ENCODE measurements around the gene SYNDIG1L.

Gene SYNDIG1L

DNA sequence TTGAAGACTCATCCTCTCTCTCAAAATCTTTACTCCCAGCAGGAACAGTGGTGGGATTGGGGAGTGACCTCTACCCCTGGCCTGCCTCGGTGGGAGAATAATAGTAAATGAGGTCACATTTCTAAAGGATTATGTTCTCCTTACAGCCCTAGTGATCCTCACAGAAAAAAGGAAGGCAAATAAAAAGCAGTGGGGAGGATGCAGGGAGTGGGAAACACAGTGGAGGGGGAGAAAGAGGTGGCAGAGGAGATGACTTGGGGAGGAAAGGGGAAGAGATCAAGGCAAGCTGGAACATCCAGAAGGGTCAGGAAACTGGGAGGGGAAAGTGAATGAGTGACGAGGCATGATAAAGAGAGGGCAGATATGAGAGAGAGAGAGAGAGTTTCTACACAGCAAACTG is 8.3 kb upstream of the SYNDIG1L start:
- no peaks in the 10 kb centered on the region for H3K79me2 ChIP-seq (ENCODE audit: control insufficient read depth, insufficient read depth, low read length, poor library complexity)
- H3K18ac ChIP-seq (ENCODE audit: low read length): no peak overlapping the region
- H4K8ac ChIP-seq (ENCODE audit: low read depth, low read length): no peak overlapping the region
- no CpG with 5 or more reads among the region's 2 CpGs for WGBS (ENCODE audit: extremely low coverage, insufficient coverage, insufficient read length)
- H3K23ac ChIP-seq (ENCODE audit: low read length): no peak overlapping the region
- no peak overlapping the region for H4K91ac ChIP-seq (ENCODE audit: low read depth, low read length)
- H3K36me3 ChIP-seq (ENCODE audit: control insufficient read depth in 1 of 2, insufficient read depth in 2 of 2, low read length in 2 of 2): no peaks in the 10 kb centered on the region
- H4K12ac ChIP-seq (ENCODE audit: low read depth, low read length): no peak overlapping the region
- H3K79me1 ChIP-seq (ENCODE audit: low read length): no peaks in the 10 kb centered on the region
- H3K9me3 ChIP-seq (ENCODE audit: insufficient read depth, low read depth, low read length): peaks cover 2% of the 10 kb centered on the region
- no peak overlapping the region for H3K4me3 ChIP-seq (ENCODE audit: low read depth, low read length)
- no peak overlapping the region for H3K14ac ChIP-seq (ENCODE audit: low read length)
- H2AK5ac ChIP-seq (ENCODE audit: low read length): no peak overlapping the region
- H2BK120ac ChIP-seq (ENCODE audit: insufficient read depth, low read length, poor library complexity): no peak overlapping the region
- H2AFZ ChIP-seq (ENCODE audit: insufficient read depth, low read length, poor library complexity): no peak overlapping the region
- no peak overlapping the region for H2BK5ac ChIP-seq (ENCODE audit: low read depth, low read length, poor library complexity)
- H2BK12ac ChIP-seq (ENCODE audit: low read length): no peak overlapping the region
- H3K9ac ChIP-seq (ENCODE audit: low read length): no peak overlapping the region
- no peak for DNase-seq
- no peaks in the 10 kb centered on the region for H3K27me3 ChIP-seq (ENCODE audit: insufficient read depth, low read length)
- no peak overlapping the region for H3K4ac ChIP-seq (ENCODE audit: low read depth, low read length)
- H3K4me1 ChIP-seq (ENCODE audit: control insufficient read depth in 1 of 2, insufficient read depth in 2 of 2, low read length in 2 of 2): peaks cover 0 to 2% of the 10 kb centered on the region in 2 experiments
- no peak overlapping the region for H3K4me2 ChIP-seq (ENCODE audit: low read length)
- H3K27ac ChIP-seq (ENCODE audit: low read depth, low read length): no peak overlapping the region

DNA sequence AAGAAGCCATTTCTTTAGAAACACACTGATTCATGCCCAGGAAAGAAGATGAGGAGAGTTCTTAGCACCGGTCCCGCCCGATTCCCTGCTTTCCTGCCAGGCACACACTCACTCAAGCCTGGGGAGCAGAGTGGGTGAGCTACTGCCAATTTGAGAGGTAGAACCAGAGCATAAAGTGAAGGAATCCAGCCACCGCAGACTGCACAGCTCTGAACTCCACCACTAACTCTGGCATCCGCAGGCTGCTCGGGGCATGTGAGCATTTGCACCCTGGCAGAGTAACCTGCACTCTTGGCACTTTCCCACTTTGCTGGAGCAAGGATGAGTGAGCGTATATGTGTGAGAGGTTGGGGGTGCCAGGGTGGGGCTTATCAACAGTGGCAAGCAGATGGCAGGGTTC is 4.0 kb upstream of the SYNDIG1L start:
- H3K79me1 ChIP-seq (ENCODE audit: low read length): no peaks in the 10 kb centered on the region
- no peak overlapping the region for H2BK5ac ChIP-seq (ENCODE audit: low read depth, low read length, poor library complexity)
- no peak for DNase-seq
- peaks cover 4% of the 10 kb centered on the region for H3K9me3 ChIP-seq (ENCODE audit: insufficient read depth, low read depth, low read length)
- no peak overlapping the region for H3K14ac ChIP-seq (ENCODE audit: low read length)
- H2BK12ac ChIP-seq (ENCODE audit: low read length): no peak overlapping the region
- H2AFZ ChIP-seq (ENCODE audit: insufficient read depth, low read length, poor library complexity): no peak overlapping the region
- H3K4me2 ChIP-seq (ENCODE audit: low read length): no peak overlapping the region
- no peak overlapping the region for H3K27ac ChIP-seq (ENCODE audit: low read depth, low read length)
- no peak overlapping the region for H2AK5ac ChIP-seq (ENCODE audit: low read length)
- no peak overlapping the region for H3K18ac ChIP-seq (ENCODE audit: low read length)
- no peaks in the 10 kb centered on the region for H3K79me2 ChIP-seq (ENCODE audit: control insufficient read depth, insufficient read depth, low read length, poor library complexity)
- no peak overlapping the region for H3K4me3 ChIP-seq (ENCODE audit: low read depth, low read length)
- no peak overlapping the region for H4K91ac ChIP-seq (ENCODE audit: low read depth, low read length)
- no peak overlapping the region for H3K9ac ChIP-seq (ENCODE audit: low read length)
- no peak overlapping the region for H3K4ac ChIP-seq (ENCODE audit: low read depth, low read length)
- H3K27me3 ChIP-seq (ENCODE audit: insufficient read depth, low read length): peaks cover 6% of the 10 kb centered on the region
- peaks cover 0 to 4% of the 10 kb centered on the region in 2 experiments for H3K4me1 ChIP-seq (ENCODE audit: control insufficient read depth in 1 of 2, insufficient read depth in 2 of 2, low read length in 2 of 2)
- H4K12ac ChIP-seq (ENCODE audit: low read depth, low read length): no peak overlapping the region
- no peak overlapping the region for H4K8ac ChIP-seq (ENCODE audit: low read depth, low read length)
- H3K23ac ChIP-seq (ENCODE audit: low read length): no peak overlapping the region
- WGBS (ENCODE audit: extremely low coverage, insufficient coverage, insufficient read length): no CpG with 5 or more reads among the region's 7 CpGs
- H2BK120ac ChIP-seq (ENCODE audit: insufficient read depth, low read length, poor library complexity): no peak overlapping the region
- H3K36me3 ChIP-seq (ENCODE audit: control insufficient read depth in 1 of 2, insufficient read depth in 2 of 2, low read length in 2 of 2): no peaks in the 10 kb centered on the region

DNA sequence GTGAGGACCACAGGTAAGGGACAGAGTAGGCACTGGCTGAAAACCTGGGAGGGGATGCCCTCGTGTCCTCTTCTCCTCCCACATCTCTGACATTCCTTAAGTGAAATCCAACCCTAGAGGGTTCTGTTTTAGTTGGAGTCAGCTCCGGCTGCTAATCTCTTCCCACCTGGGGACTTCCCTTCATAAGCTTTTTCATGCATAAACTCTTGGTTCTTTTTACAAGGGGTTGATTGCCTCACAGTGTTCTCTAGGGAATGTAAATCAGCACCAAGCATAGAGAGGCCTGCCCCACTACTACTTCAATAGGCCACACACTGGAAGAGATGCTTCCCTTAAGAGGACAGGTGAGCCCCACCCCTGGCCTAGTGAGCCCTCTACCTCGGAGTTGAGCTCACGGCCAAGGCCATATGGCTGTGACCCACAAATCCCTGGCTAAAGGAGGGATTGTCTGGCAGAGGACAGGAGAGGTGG is 3.2 kb upstream of the SYNDIG1L start:
- no CpG with 5 or more reads among the region's 4 CpGs for WGBS (ENCODE audit: extremely low coverage, insufficient coverage, insufficient read length)
- no peak overlapping the region for H4K91ac ChIP-seq (ENCODE audit: low read depth, low read length)

DNA sequence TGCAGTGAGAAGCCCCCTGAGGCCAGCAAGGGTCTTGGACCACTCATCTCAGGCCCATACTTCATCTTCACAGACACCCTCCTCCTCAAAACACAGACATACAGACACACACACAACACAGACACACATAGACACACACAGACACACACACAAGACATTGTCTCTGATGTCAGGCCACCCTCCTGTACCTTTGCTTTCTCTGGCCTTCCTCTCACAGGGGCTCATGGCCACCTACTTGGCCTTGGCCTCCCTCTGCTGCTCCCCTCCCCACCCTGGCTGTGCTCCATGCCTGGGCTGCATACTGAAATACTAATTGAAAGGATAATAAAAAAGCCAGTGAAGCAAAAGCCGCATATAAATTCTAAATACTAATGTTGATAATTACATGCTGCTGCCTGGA is 1.6 kb upstream of the SYNDIG1L start:
- no peak for DNase-seq
- H2BK120ac ChIP-seq (ENCODE audit: insufficient read depth, low read length, poor library complexity): no peak overlapping the region
- H3K27me3 ChIP-seq (ENCODE audit: insufficient read depth, low read length): peaks cover 12% of the 10 kb centered on the region
- H4K12ac ChIP-seq (ENCODE audit: low read depth, low read length): no peak overlapping the region
- no peak overlapping the region for H4K8ac ChIP-seq (ENCODE audit: low read depth, low read length)
- H3K9ac ChIP-seq (ENCODE audit: low read length): no peak overlapping the region
- no peak overlapping the region for H2BK12ac ChIP-seq (ENCODE audit: low read length)
- H3K36me3 ChIP-seq (ENCODE audit: control insufficient read depth in 1 of 2, insufficient read depth in 2 of 2, low read length in 2 of 2): no peaks in the 10 kb centered on the region
- no peaks in the 10 kb centered on the region for H3K79me2 ChIP-seq (ENCODE audit: control insufficient read depth, insufficient read depth, low read length, poor library complexity)
- no peak overlapping the region for H3K4me2 ChIP-seq (ENCODE audit: low read length)
- H3K4me1 ChIP-seq (ENCODE audit: control insufficient read depth in 1 of 2, insufficient read depth in 2 of 2, low read length in 2 of 2): peaks cover 0 to 4% of the 10 kb centered on the region in 2 experiments
- no CpG with 5 or more reads among the region's 1 CpG for WGBS (ENCODE audit: extremely low coverage, insufficient coverage, insufficient read length)
- H2AK5ac ChIP-seq (ENCODE audit: low read length): no peak overlapping the region
- H3K27ac ChIP-seq (ENCODE audit: low read depth, low read length): no peak overlapping the region
- no peak overlapping the region for H3K4ac ChIP-seq (ENCODE audit: low read depth, low read length)
- no peak overlapping the region for H3K4me3 ChIP-seq (ENCODE audit: low read depth, low read length)
- H3K14ac ChIP-seq (ENCODE audit: low read length): no peak overlapping the region
- H4K91ac ChIP-seq (ENCODE audit: low read depth, low read length): no peak overlapping the region
- H3K9me3 ChIP-seq (ENCODE audit: insufficient read depth, low read depth, low read length): peaks cover 4% of the 10 kb centered on the region
- H3K23ac ChIP-seq (ENCODE audit: low read length): no peak overlapping the region
- H2AFZ ChIP-seq (ENCODE audit: insufficient read depth, low read length, poor library complexity): no peak overlapping the region
- no peak overlapping the region for H3K18ac ChIP-seq (ENCODE audit: low read length)
- H2BK5ac ChIP-seq (ENCODE audit: low read depth, low read length, poor library complexity): no peak overlapping the region
- H3K79me1 ChIP-seq (ENCODE audit: low read length): no peaks in the 10 kb centered on the region

More for the DNA sequence above, 3.2 kb upstream of the SYNDIG1L start:
- no peak overlapping the region for H3K4me2 ChIP-seq (ENCODE audit: low read length)
- H3K4me1 ChIP-seq (ENCODE audit: control insufficient read depth in 1 of 2, insufficient read depth in 2 of 2, low read length in 2 of 2): peaks cover 0 to 4% of the 10 kb centered on the region in 2 experiments
- H2BK12ac ChIP-seq (ENCODE audit: low read length): no peak overlapping the region
- H3K9me3 ChIP-seq (ENCODE audit: insufficient read depth, low read depth, low read length): peaks cover 4% of the 10 kb centered on the region
- H2BK120ac ChIP-seq (ENCODE audit: insufficient read depth, low read length, poor library complexity): no peak overlapping the region
- H3K9ac ChIP-seq (ENCODE audit: low read length): no peak overlapping the region
- no peaks in the 10 kb centered on the region for H3K36me3 ChIP-seq (ENCODE audit: control insufficient read depth in 1 of 2, insufficient read depth in 2 of 2, low read length in 2 of 2)
- no peak overlapping the region for H4K8ac ChIP-seq (ENCODE audit: low read depth, low read length)
- no peaks in the 10 kb centered on the region for H3K79me2 ChIP-seq (ENCODE audit: control insufficient read depth, insufficient read depth, low read length, poor library complexity)
- H3K18ac ChIP-seq (ENCODE audit: low read length): no peak overlapping the region
- no peak for DNase-seq
- H3K4ac ChIP-seq (ENCODE audit: low read depth, low read length): no peak overlapping the region
- H3K4me3 ChIP-seq (ENCODE audit: low read depth, low read length): no peak overlapping the region
- no peak overlapping the region for H2BK5ac ChIP-seq (ENCODE audit: low read depth, low read length, poor library complexity)
- no peak overlapping the region for H2AK5ac ChIP-seq (ENCODE audit: low read length)
- no peak overlapping the region for H3K14ac ChIP-seq (ENCODE audit: low read length)
- no peak overlapping the region for H4K12ac ChIP-seq (ENCODE audit: low read depth, low read length)
- H3K27me3 ChIP-seq (ENCODE audit: insufficient read depth, low read length): peaks cover 9% of the 10 kb centered on the region
- no peak overlapping the region for H3K23ac ChIP-seq (ENCODE audit: low read length)
- no peak overlapping the region for H3K27ac ChIP-seq (ENCODE audit: low read depth, low read length)
- no peaks in the 10 kb centered on the region for H3K79me1 ChIP-seq (ENCODE audit: low read length)
- H2AFZ ChIP-seq (ENCODE audit: insufficient read depth, low read length, poor library complexity): no peak overlapping the region

Measured in trophoblast cell (in vitro differentiated cells and primary cell).